ENCODE measurements around the gene SNRPD3. TPM values are rescaled to one million over a fixed set of nuclear protein-coding genes. Genes with fewer than 3 reads are reported as not detected.

The SNRPD3 gene
- polyA plus RNA-seq, 1 of the 3 experiments (the other 2 are of a cell fraction), result 177 TPM

DNA sequence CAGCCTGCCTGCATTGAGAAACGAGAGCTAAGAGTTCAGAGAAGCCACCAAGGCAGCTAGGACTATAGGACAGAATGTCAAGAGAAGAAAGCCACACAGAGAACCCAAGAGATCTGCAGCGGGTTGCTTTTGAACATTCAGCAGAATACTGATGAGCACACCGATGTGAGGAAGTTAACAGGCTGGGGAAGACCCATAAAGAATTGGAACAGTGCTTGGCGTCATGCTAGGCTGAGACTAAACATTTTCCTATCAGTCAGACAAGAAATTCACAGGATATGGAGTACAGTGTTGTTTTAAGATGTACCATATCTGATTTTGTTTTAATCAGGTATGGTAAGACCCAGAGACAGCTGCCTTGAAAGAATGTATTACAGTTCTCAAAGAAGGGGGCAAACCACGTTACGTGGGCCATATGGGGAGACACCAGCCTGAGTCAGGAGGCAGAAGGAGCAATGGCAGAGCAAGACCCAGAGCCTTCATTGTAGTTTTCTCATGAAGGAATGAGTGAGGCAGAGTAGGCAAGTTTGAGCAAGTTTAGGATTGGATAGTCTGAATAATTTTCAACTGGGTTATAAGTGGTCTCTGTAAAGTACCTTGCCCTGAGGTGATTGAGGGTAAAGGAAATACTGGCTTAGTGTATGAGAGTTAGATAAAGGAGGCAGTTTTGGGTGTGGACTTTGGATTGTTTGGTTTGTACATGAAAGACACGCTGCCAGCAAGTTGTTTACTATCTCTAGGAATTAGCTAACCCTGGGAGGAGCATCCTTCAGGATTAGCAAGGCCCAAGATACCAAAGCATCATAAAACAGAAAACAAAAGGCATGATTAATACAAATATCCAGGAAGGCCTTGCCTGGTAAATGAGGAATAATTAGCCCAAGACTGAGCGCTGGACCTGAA, 22.8 kb downstream of the SNRPD3 start:
- no peak overlapping the region for H3K4me2 ChIP-seq
- H2AFZ ChIP-seq (ENCODE audit: low read depth), result no peak overlapping the region
- WGBS (ENCODE audit: low lambda C conversion rate), result 94% methylated on average over 8 of the region's 8 CpGs
- ChIA-PET POLR2A (no interaction called here), CTCF (interaction anchor here (1.4 kb wide), 1 partner anchor 16 kb away, joined by 3 read pairs; no protein-coding TSS in a partner anchor)
- no peaks in the 10 kb centered on the region for H4K20me1 ChIP-seq (ENCODE audit: insufficient read depth)
- H3K4me3 ChIP-seq (ENCODE audit: low read depth in 2 of 2, low read length in 1 of 2), result no peak overlapping the region
- H3K9me3 ChIP-seq, result no peaks in the 10 kb centered on the region
- H3K27ac ChIP-seq (ENCODE audit: low read depth in 2 of 2, low read length in 1 of 2), result no peak overlapping the region
- H3K27me3 ChIP-seq (ENCODE audit: insufficient read depth), result no peaks in the 10 kb centered on the region
- peaks cover 34% of the 10 kb centered on the region for H3F3A ChIP-seq (replicated peaks; ENCODE audit: insufficient read depth)
- peaks cover 7 to 26% of the 10 kb centered on the region in 2 experiments for H3K36me3 ChIP-seq (replicated peaks in 1 of 2; ENCODE audit: control insufficient read depth in 1 of 2, insufficient read depth in 2 of 2, low read length in 1 of 2)
- H3K4me1 ChIP-seq (ENCODE audit: control insufficient read depth in 1 of 2, insufficient read depth in 2 of 2, low read depth in 1 of 2, low read length in 1 of 2), result peaks cover 3 to 9% of the 10 kb centered on the region in 2 experiments; a peak in 2 of 4 replicates
- no peak for DNase-seq
- no peaks in the 10 kb centered on the region for H3K79me2 ChIP-seq (ENCODE audit: insufficient read depth)
- TF ChIP-seq MXI1 (IDR thresholded peaks at IDR 0.05; ENCODE audit: low read depth, low read length), result no peak
- no peaks in the 10 kb centered on the region for H3K9me2 ChIP-seq
- no peak overlapping the region for H3K9ac ChIP-seq

- peaks cover 2 to 23% of the 10 kb centered on the region in 2 experiments for H3K36me3 ChIP-seq (replicated peaks in 1 of 2; ENCODE audit: control insufficient read depth in 1 of 2, insufficient read depth in 2 of 2, low read length in 1 of 2)
- peaks cover 31% of the 10 kb centered on the region for H3F3A ChIP-seq (replicated peaks; ENCODE audit: insufficient read depth)
- no peak overlapping the region for H2AFZ ChIP-seq (ENCODE audit: low read depth)
- H4K20me1 ChIP-seq (ENCODE audit: insufficient read depth), result no peaks in the 10 kb centered on the region
- no peak overlapping the region for H3K4me2 ChIP-seq
- 89% methylated on average over 1 of the region's 1 CpG for WGBS (ENCODE audit: low lambda C conversion rate)
- H3K4me3 ChIP-seq (ENCODE audit: low read depth in 2 of 2, low read length in 1 of 2), result no peak overlapping the region
- H3K27ac ChIP-seq (ENCODE audit: low read depth in 2 of 2, low read length in 1 of 2), result no peak overlapping the region
- no peaks in the 10 kb centered on the region for H3K27me3 ChIP-seq (ENCODE audit: insufficient read depth)
- no peak for DNase-seq
- no peaks in the 10 kb centered on the region for H3K9me2 ChIP-seq
- ChIA-PET CTCF (interaction anchor here (1.4 kb wide), 1 partner anchor 15 kb away, joined by 3 read pairs; no protein-coding TSS in a partner anchor), POLR2A (no interaction called here)
- peaks cover 9 to 15% of the 10 kb centered on the region in 2 experiments; a peak in 2 of 4 replicates for H3K4me1 ChIP-seq (ENCODE audit: control insufficient read depth in 1 of 2, insufficient read depth in 2 of 2, low read depth in 1 of 2, low read length in 1 of 2)
- no peak overlapping the region for H3K9ac ChIP-seq
- no peaks in the 10 kb centered on the region for H3K79me2 ChIP-seq (ENCODE audit: insufficient read depth)
- H3K9me3 ChIP-seq, result no peaks in the 10 kb centered on the region
- TF ChIP-seq POLR2AphosphoS5 (IDR thresholded peaks at IDR 0.05; ENCODE audit: low read depth, low read length) (no peak), TEAD4 (IDR thresholded peaks at IDR 0.05; ENCODE audit: borderline replicate concordance, insufficient read depth) (no peak), SIN3A (IDR thresholded peaks at IDR 0.05; ENCODE audit: borderline replicate concordance, low read depth, low read length) (no peak), TAF1 (IDR thresholded peaks at IDR 0.05; ENCODE audit: borderline replicate concordance, low read depth, low read length) (no peak), ELF1 (IDR thresholded peaks at IDR 0.05) (no peak), MAX (IDR thresholded peaks at IDR 0.05; ENCODE audit: low read depth) (no peak), RAD21 (IDR thresholded peaks at IDR 0.05; ENCODE audit: low read length) (no peak), JUND (IDR thresholded peaks at IDR 0.05) (no peak), RXRA (IDR thresholded peaks at IDR 0.05; ENCODE audit: borderline replicate concordance, low read depth) (no peak), SMC3 (IDR thresholded peaks at IDR 0.05; ENCODE audit: low read depth, low read length) (no peak), FOSL2 (IDR thresholded peaks at IDR 0.05; ENCODE audit: borderline replicate concordance, low read depth) (no peak), EZH2phosphoT487 (IDR thresholded peaks at IDR 0.05; ENCODE audit: borderline replicate concordance, low read depth) (no peak), RFX5 (IDR thresholded peaks at IDR 0.05; ENCODE audit: low read length) (no peak), PBX3 (IDR thresholded peaks at IDR 0.05) (no peak), EP300 (IDR thresholded peaks at IDR 0.05; ENCODE audit: borderline replicate concordance in 1 of 2, low read depth in 1 of 2, low read length in 1 of 2) (no peak), USF2 (IDR thresholded peaks at IDR 0.05; ENCODE audit: borderline replicate concordance, low read depth, low read length) (no peak)
- TF ChIP-seq, protein P1, sequence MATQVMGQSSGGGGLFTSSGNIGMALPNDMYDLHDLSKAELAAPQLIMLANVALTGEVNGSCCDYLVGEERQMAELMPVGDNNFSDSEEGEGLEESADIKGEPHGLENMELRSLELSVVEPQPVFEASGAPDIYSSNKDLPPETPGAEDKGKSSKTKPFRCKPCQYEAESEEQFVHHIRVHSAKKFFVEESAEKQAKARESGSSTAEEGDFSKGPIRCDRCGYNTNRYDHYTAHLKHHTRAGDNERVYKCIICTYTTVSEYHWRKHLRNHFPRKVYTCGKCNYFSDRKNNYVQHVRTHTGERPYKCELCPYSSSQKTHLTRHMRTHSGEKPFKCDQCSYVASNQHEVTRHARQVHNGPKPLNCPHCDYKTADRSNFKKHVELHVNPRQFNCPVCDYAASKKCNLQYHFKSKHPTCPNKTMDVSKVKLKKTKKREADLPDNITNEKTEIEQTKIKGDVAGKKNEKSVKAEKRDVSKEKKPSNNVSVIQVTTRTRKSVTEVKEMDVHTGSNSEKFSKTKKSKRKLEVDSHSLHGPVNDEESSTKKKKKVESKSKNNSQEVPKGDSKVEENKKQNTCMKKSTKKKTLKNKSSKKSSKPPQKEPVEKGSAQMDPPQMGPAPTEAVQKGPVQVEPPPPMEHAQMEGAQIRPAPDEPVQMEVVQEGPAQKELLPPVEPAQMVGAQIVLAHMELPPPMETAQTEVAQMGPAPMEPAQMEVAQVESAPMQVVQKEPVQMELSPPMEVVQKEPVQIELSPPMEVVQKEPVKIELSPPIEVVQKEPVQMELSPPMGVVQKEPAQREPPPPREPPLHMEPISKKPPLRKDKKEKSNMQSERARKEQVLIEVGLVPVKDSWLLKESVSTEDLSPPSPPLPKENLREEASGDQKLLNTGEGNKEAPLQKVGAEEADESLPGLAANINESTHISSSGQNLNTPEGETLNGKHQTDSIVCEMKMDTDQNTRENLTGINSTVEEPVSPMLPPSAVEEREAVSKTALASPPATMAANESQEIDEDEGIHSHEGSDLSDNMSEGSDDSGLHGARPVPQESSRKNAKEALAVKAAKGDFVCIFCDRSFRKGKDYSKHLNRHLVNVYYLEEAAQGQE (IDR thresholded peaks at IDR 0.05; ENCODE audit: low read depth, low read length), result no peak
- TF ChIP-seq, protein P2, sequence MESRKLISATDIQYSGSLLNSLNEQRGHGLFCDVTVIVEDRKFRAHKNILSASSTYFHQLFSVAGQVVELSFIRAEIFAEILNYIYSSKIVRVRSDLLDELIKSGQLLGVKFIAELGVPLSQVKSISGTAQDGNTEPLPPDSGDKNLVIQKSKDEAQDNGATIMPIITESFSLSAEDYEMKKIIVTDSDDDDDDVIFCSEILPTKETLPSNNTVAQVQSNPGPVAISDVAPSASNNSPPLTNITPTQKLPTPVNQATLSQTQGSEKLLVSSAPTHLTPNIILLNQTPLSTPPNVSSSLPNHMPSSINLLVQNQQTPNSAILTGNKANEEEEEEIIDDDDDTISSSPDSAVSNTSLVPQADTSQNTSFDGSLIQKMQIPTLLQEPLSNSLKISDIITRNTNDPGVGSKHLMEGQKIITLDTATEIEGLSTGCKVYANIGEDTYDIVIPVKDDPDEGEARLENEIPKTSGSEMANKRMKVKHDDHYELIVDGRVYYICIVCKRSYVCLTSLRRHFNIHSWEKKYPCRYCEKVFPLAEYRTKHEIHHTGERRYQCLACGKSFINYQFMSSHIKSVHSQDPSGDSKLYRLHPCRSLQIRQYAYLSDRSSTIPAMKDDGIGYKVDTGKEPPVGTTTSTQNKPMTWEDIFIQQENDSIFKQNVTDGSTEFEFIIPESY (IDR thresholded peaks at IDR 0.05; ENCODE audit: borderline replicate concordance, low read depth), result no peak
Measured at GRCh38 chr22:24579258-24579601, 23.4 kb downstream of the SNRPD3 start.
